ENCODE data around the gene CMTM7.

The CMTM7 gene

GRCh38 chr3:32502946-32503286, 111.3 kb downstream of the CMTM7 start:
- Histone ChIP-seq H3K27ac (ENCODE audit: extremely low read depth, low read depth, low read length) (no peak overlapping the region), H3K36me3 (ENCODE audit: control insufficient read depth in 2 of 2, insufficient read depth in 1 of 2, low read length in 2 of 2) (no peaks in the 10 kb centered on the region), H3K4me3 (ENCODE audit: low read depth, low read length) (peak overlapping the region; percentile 90), H3K9me3 (ENCODE audit: control insufficient read depth, insufficient read depth, low read depth, low read length) (no peaks in the 10 kb centered on the region), H3K4me1 (ENCODE audit: control insufficient read depth, insufficient read depth, low read length) (peaks cover 4% of the 10 kb centered on the region; the same call in 1 of the 2 replicates)
- CTCF ChIA-PET: no interaction called here
- POLR2A ChIA-PET: interaction anchor here (0.6 to 1.9 kb wide), 3 partner anchors 67 to 672 kb away, joined by 3 to 7 read pairs (median 3); partner anchors contain the start of genes CNOT10 and DYNC1LI1
- TF ChIP-seq YY2 (tag by site-specific recombination; IDR thresholded peaks at IDR 0.05): no peak
- TF ChIP-seq PRDM6 (tag by site-specific recombination; IDR thresholded peaks at IDR 0.05): no peak
- no peak for TF ChIP-seq MEIS1 (CRISPR knock-in tag; IDR thresholded peaks at IDR 0.05; ENCODE audit: borderline replicate concordance)
- no peak for TF ChIP-seq ZNF24 (tag by site-specific recombination; IDR thresholded peaks at IDR 0.05)
- TF ChIP-seq ZBTB21 (tag by site-specific recombination; IDR thresholded peaks at IDR 0.05): no peak

All from HEK293 (cell line).